Neural crest cell (in vitro differentiated cells): Measurements from ENCODE around the gene IGSF6. TPM values are rescaled to one million over a fixed set of nuclear protein-coding genes. Genes with fewer than 3 reads are reported as not detected.
A peak's percentile ranks its signal among the peaks of the same experiment; 100 is the strongest.

Experiments used
- DNase-seq: peaks from one replicate; pipeline ENCODE4 v3.0.0; 2021; ENCODE audit warnings: low read depth, mixed read lengths, low spot score
- H3K27ac Mint-ChIP-seq: one replicate; pipeline ENCODE4 v1.8.0; 2021; ENCODE audit warnings: mild to moderate bottlenecking, mixed read lengths; ENCODE audit not compliant: unreplicated experiment
- H3K27me3 Mint-ChIP-seq: 2 replicates; pipeline ENCODE4 v1.8.0; 2021; ENCODE audit warnings: low read depth, mild to moderate bottlenecking, mixed read lengths
- H3K36me3 Mint-ChIP-seq: 2 replicates; pipeline ENCODE4 v1.8.0; 2021; ENCODE audit warnings: low read depth, mild to moderate bottlenecking, mixed read lengths
- H3K4me1 Mint-ChIP-seq: 2 replicates; pipeline ENCODE4 v1.8.0; 2021; ENCODE audit warnings: mixed read lengths
- H3K4me3 Mint-ChIP-seq: one replicate; pipeline ENCODE4 v1.8.0; 2021; ENCODE audit warnings: mild to moderate bottlenecking, mixed read lengths
- H3K9me3 Mint-ChIP-seq: 2 replicates; pipeline ENCODE4 v1.8.0; 2021; ENCODE audit warnings: mixed read lengths
- total RNA-seq: library from RNA; stranded (reverse); gene quantifications from 2 replicates; pipeline ENCODE4 v1.2.1, GENCODE V29; 2021
- TF ChIP-seq, protein P1 (sequence below): fragments of 200-600 bp; sonication (generic); conservative IDR thresholded peaks from 2 replicates; pipeline ENCODE4 v1.5.0; 2021; ENCODE audit warnings: antibody characterized with exemption, mild to moderate bottlenecking

The IGSF6 gene
- total RNA-seq, 1 donor from 2014 or later: not detected

DNA sequence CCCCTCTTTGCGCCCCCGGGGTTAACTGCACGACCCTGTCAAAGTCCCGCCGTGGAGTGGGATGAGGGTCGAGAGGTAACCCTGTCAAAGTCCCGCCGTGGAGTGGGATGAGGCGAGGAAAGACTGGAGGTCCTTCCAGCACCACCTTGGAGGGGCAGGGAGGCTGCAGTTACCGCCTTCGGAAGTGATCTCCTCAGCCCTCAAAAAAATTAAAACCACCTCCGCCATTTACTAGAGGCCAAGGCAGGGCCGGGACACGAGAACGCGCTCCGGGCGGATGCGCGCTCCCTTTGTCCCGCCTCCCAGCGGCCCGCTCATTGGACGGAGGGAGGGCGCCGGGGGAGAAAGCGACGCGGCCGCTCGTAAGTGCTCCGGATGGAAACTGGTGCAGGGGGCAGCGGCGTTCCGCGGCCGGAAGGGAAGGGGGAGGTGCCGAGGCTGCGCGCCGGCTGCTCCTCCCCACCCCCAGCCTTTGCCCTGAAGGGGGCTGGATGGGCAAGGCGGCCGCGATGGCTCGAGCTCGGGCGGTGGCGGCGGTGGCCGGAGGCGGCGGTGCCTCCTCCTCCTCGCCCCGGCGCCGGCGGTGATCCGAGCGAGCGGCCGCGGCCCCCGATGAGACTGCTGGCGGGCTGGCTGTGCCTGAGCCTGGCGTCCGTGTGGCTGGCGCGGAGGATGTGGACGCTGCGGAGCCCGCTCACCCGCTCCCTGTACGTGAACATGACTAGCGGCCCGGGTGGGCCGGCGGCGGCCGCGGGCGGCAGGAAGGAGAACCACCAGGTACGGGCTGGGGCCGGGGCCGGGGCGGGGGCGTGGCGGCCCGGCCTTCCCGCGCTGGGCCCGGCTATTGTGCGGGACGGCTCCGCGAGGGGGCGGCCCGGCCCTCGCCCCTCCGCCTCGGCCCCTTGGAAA, 53.0 kb downstream of the IGSF6 start, which contains the start of gene METTL9:
Gene METTL9 (plus strand): TSS at position 456 of the 909 bp plus-strand sequence. CDS start 157 bp downstream, at position 613.
- Mint-ChIP-seq H3K4me3 (peak within 1 kb of the TSS; percentile 92), H3K4me1 (peaks cover 46% of the 10 kb centered on the region), H3K36me3 (no peaks in the 10 kb centered on the region), H3K27me3 (peaks cover 3% of the 10 kb centered on the region), H3K9me3 (no peaks in the 10 kb centered on the region), H3K27ac (peak within 1 kb of the TSS; percentile 95)
- TF ChIP-seq, protein P1, sequence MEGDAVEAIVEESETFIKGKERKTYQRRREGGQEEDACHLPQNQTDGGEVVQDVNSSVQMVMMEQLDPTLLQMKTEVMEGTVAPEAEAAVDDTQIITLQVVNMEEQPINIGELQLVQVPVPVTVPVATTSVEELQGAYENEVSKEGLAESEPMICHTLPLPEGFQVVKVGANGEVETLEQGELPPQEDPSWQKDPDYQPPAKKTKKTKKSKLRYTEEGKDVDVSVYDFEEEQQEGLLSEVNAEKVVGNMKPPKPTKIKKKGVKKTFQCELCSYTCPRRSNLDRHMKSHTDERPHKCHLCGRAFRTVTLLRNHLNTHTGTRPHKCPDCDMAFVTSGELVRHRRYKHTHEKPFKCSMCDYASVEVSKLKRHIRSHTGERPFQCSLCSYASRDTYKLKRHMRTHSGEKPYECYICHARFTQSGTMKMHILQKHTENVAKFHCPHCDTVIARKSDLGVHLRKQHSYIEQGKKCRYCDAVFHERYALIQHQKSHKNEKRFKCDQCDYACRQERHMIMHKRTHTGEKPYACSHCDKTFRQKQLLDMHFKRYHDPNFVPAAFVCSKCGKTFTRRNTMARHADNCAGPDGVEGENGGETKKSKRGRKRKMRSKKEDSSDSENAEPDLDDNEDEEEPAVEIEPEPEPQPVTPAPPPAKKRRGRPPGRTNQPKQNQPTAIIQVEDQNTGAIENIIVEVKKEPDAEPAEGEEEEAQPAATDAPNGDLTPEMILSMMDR: peak; percentile 9
- DNase-seq: peak; percentile 93

DNA sequence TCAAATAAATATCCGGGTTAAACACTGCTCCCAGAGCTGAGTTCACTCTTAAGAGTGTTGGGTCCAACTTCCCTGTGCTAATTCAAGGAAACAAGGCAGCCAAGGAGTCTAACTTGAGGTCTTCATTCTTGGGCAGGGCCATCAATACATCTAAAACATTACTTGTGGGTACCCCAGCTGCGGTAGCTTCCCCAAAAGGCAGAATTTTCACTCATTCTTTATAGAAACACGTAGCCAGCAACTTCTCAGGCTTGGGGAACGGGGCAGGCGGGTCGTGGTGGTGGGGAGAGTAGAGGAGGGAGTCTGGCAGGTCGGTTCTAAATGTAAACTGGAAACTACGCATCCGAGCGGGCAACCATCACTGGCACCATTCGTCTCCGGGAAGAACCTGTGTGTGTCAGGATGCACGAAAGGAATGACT, 53.7 kb downstream of the IGSF6 start:
- peak overlapping the region; percentile 89 for H3K4me3 Mint-ChIP-seq
- TF ChIP-seq, protein P1: no peak
- H3K36me3 Mint-ChIP-seq: no peaks in the 10 kb centered on the region
- peak; percentile 19 for DNase-seq
- peak overlapping the region; percentile 95 for H3K27ac Mint-ChIP-seq
- H3K9me3 Mint-ChIP-seq: no peaks in the 10 kb centered on the region
- H3K27me3 Mint-ChIP-seq: peaks cover 3% of the 10 kb centered on the region
- H3K4me1 Mint-ChIP-seq: peaks cover 40% of the 10 kb centered on the region

DNA sequence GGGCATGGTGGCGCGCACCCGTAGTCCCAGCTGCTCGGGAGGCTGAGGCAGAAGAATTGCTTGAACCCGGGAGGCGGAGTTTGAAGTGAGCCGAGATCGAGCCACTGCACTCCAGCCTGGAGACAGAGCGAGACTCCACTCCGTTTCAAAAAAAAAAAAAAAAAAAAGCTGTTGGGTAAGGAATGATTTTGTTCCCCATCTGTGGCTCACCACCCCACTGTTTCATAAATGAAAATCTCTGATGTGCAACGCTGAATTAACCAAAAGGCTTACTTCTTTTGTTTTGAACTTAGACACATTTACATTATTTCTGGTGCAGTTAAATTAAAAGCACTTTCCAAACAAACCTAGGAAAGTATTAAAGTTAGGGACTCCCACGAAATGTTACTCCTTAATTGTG, 54.2 kb downstream of the IGSF6 start:
- Mint-ChIP-seq H3K4me1 (peaks cover 35% of the 10 kb centered on the region), H3K27me3 (peaks cover 6% of the 10 kb centered on the region), H3K36me3 (no peaks in the 10 kb centered on the region), H3K27ac (no peak overlapping the region), H3K9me3 (no peaks in the 10 kb centered on the region), H3K4me3 (peak overlapping the region; percentile 89)
- TF ChIP-seq, protein P1: no peak
- DNase-seq: no peak

DNA sequence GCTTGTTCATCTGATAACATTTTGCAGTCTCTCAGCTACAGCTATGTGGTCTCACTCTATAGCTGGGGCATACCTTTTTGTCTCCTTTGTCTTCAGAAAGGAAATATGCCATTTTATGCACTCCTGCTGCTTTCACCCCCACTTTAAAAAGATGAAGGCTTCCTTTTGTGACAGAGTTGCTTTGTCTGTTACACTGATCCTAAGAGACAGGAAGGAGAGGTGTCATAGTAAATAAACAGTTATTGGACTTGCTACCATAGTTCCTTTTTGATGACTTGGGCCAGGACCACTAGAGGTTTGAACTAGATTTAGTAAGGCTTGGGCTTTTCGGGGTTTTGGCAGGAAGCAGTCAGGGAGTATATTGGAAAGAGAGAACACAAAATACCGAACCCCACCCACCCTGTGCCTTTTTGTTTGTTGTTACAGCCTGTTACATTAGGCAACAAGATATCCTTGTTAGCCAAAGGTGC, 54.8 kb downstream of the IGSF6 start:
- TF ChIP-seq, protein P1: no peak
- H3K4me1 Mint-ChIP-seq: peaks cover 33% of the 10 kb centered on the region
- H3K27ac Mint-ChIP-seq: peak overlapping the region; percentile 2
- H3K4me3 Mint-ChIP-seq: peak overlapping the region; percentile 89
- H3K27me3 Mint-ChIP-seq: peaks cover 6% of the 10 kb centered on the region
- no peaks in the 10 kb centered on the region for H3K9me3 Mint-ChIP-seq
- H3K36me3 Mint-ChIP-seq: no peaks in the 10 kb centered on the region
- no peak for DNase-seq

DNA sequence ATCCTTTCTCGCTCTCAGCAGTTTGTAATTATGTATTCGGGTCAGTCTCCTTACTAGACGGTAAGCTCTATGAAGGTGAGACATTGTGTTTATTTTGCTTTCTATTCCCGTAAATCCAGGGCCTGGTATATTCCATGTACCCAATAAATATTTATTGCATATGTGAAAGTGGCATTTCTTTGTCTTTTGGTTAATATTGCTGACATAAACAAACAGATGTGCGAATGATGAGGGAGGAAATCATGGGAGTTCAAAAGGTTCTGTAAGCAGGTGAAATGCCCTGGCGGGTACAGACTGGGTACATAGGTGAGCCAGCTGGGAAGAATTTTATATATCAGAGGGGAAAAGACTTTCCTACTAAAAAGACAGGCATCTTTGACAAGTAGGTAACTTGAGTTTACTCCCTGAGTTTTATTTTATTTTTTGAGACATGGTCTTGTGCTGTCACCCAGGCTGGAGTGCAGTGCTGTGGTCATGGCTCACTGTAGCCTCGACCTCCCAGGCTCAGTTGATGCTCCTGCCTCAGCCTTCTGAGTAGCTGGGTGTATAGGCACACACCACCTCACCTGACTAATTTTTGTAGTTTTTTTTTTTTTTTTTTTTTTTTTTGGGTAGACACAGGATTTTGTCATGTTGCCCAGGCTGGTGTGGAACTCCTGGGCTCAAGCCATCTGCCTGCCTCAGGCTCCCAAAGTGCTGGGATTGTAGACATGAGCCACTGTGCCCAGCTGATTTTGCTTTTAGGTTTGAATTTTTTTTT, 58.7 kb downstream of the IGSF6 start:
- H3K36me3 Mint-ChIP-seq: no peaks in the 10 kb centered on the region
- peaks cover 7% of the 10 kb centered on the region for H3K27me3 Mint-ChIP-seq
- TF ChIP-seq, protein P1: no peak
- no peak overlapping the region for H3K4me3 Mint-ChIP-seq
- no peak overlapping the region for H3K27ac Mint-ChIP-seq
- no peaks in the 10 kb centered on the region for H3K9me3 Mint-ChIP-seq
- H3K4me1 Mint-ChIP-seq: peaks cover 8% of the 10 kb centered on the region
- no peak for DNase-seq
